Activated T-helper 1 cell treated with Interleukin-2 at 50 U/mL for 16 hours (primary cell): ENCODE results near the gene DOCK4.

Experiments used
- DNase-seq: peaks from one replicate; pipeline ENCODE4 v3.0.0-alpha.2; 2020; ENCODE audit warnings: low read depth

DOCK4 gene

GRCh38 chr7:112214883-112215282 is 8.7 kb upstream of the DOCK4 start:
- DNase-seq = no peak

- DNase-seq = no peak
Measured at GRCh38 chr7:112214268-112214667, 8.1 kb upstream of the DOCK4 start.

- no peak for DNase-seq
Measured at GRCh38 chr7:112213735-112214134, 7.5 kb upstream of the DOCK4 start.

GRCh38 chr7:112212571-112212970 is 6.4 kb upstream of the DOCK4 start:
- DNase-seq = no peak

- DNase-seq = no peak
Measured at GRCh38 chr7:112211348-112211907, 5.2 kb upstream of the DOCK4 start.

GRCh38 chr7:112207765-112208164 is 1.6 kb upstream of the DOCK4 start:
- no peak for DNase-seq

GRCh38 chr7:112206991-112207592 is 893 bp upstream of the DOCK4 start:
- no peak for DNase-seq

- DNase-seq = no peak
Measured at GRCh38 chr7:112205343-112206237, 609 bp downstream of the DOCK4 start.

GRCh38 chr7:112204499-112205342 is 1.5 kb downstream of the DOCK4 start:
- no peak for DNase-seq

GRCh38 chr7:112203365-112203739 is 2.8 kb downstream of the DOCK4 start:
- no peak for DNase-seq

GRCh38 chr7:112202816-112203215 is 3.4 kb downstream of the DOCK4 start:
- DNase-seq = no peak

GRCh38 chr7:112201839-112202238 is 4.4 kb downstream of the DOCK4 start:
- DNase-seq = no peak

- DNase-seq = no peak
Measured at GRCh38 chr7:112201411-112201810, 4.8 kb downstream of the DOCK4 start.

GRCh38 chr7:112199672-112200071 is 6.5 kb downstream of the DOCK4 start:
- DNase-seq = no peak

GRCh38 chr7:112199035-112199655 is 7.1 kb downstream of the DOCK4 start:
- DNase-seq = no peak

- no peak for DNase-seq
Measured at GRCh38 chr7:112197322-112197721, 8.9 kb downstream of the DOCK4 start.

GRCh38 chr7:112195717-112196116 is 10.5 kb downstream of the DOCK4 start:
- DNase-seq = no peak

- no peak for DNase-seq
Measured at GRCh38 chr7:112193915-112194502, 12.2 kb downstream of the DOCK4 start.

GRCh38 chr7:112192236-112193154 is 13.7 kb downstream of the DOCK4 start:
- DNase-seq = no peak

- no peak for DNase-seq
Measured at GRCh38 chr7:112190120-112190519, 16.1 kb downstream of the DOCK4 start.
